Fibroblast of upper back skin (primary cell): ENCODE measurements around the gene PRKAB1.
"Not testable (repeated sequence)": the region's sequence is repeated elsewhere in the genome, so short reads cannot be mapped to it uniquely, and the experiment has no call there.

Experiments used
- DNase-seq: peaks from one replicate; pipeline ENCODE4 v3.0.0-alpha.2; 2013

PRKAB1 gene

GRCh38 chr12:119685375-119685774 lies 17.4 kb downstream of the PRKAB1 start:
- no peak for DNase-seq

- no peak for DNase-seq
Observed at GRCh38 chr12:119686355-119686754, 18.4 kb downstream of the PRKAB1 start.

GRCh38 chr12:119686776-119687175 lies 18.8 kb downstream of the PRKAB1 start:
- DNase-seq: no peak

- no peak for DNase-seq
Observed at GRCh38 chr12:119687406-119687805, 19.5 kb downstream of the PRKAB1 start.

GRCh38 chr12:119687879-119688278 lies 19.9 kb downstream of the PRKAB1 start:
- DNase-seq: no peak

- DNase-seq: no peak
Observed at GRCh38 chr12:119689935-119690500, 22.1 kb downstream of the PRKAB1 start.

GRCh38 chr12:119691202-119691810 lies 23.4 kb downstream of the PRKAB1 start:
- DNase-seq: no peak

- DNase-seq: peak; percentile 9
Observed at GRCh38 chr12:119692410-119692809, 24.5 kb downstream of the PRKAB1 start.

- peak; percentile 87 for DNase-seq
Observed at GRCh38 chr12:119692997-119693396, 25.1 kb downstream of the PRKAB1 start.

- no peak for DNase-seq
Observed at GRCh38 chr12:119693511-119693910, 25.6 kb downstream of the PRKAB1 start.

- DNase-seq: no peak
Observed at GRCh38 chr12:119694111-119694510, 26.2 kb downstream of the PRKAB1 start.

- DNase-seq: no peak
Observed at GRCh38 chr12:119695034-119695433, 27.1 kb downstream of the PRKAB1 start.

GRCh38 chr12:119696943-119697342 lies 29.0 kb downstream of the PRKAB1 start:
- no peak for DNase-seq

GRCh38 chr12:119699199-119699760 lies 31.3 kb downstream of the PRKAB1 start:
- no peak for DNase-seq

GRCh38 chr12:119700078-119700477 lies 32.1 kb downstream of the PRKAB1 start:
- DNase-seq: no peak

- no peak for DNase-seq
Observed at GRCh38 chr12:119704065-119704747, 36.3 kb downstream of the PRKAB1 start.

- DNase-seq: no peak
Observed at GRCh38 chr12:119705182-119705581, 37.2 kb downstream of the PRKAB1 start.

- DNase-seq: not testable (repeated sequence)
Observed at GRCh38 chr12:119706427-119706826, 38.5 kb downstream of the PRKAB1 start.

GRCh38 chr12:119710374-119710964 lies 42.5 kb downstream of the PRKAB1 start:
- no peak for DNase-seq

- DNase-seq: no peak
Observed at GRCh38 chr12:119710965-119711551, 43.1 kb downstream of the PRKAB1 start.

GRCh38 chr12:119711693-119712092 lies 43.8 kb downstream of the PRKAB1 start:
- no peak for DNase-seq

GRCh38 chr12:119712721-119713120 lies 44.8 kb downstream of the PRKAB1 start:
- no peak for DNase-seq

GRCh38 chr12:119713551-119714031 lies 45.7 kb downstream of the PRKAB1 start:
- no peak for DNase-seq
